Tongue (tissue), 2 donors: ENCODE measurements around the gene TYSND1. TPM values are rescaled to one million over a fixed set of nuclear protein-coding genes. Genes with fewer than 3 reads are reported as not detected.
"Not testable (repeated sequence)": the region's sequence is repeated elsewhere in the genome, so short reads cannot be mapped to it uniquely, and the experiment has no call there.

ENCODE experiments used
- DNase-seq: peaks from one replicate; pipeline ENCODE4 v3.0.0-alpha.2; 2015
- total RNA-seq: library from RNA; depleted of rRNA; stranded (reverse); fragments of >200 nt; gene quantifications from one replicate; pipeline ENCODE4 v1.2.3, GENCODE V29; 2014

The TYSND1 gene
- total RNA-seq, 1 donor from 2014 or later: 14.0 TPM

DNA sequence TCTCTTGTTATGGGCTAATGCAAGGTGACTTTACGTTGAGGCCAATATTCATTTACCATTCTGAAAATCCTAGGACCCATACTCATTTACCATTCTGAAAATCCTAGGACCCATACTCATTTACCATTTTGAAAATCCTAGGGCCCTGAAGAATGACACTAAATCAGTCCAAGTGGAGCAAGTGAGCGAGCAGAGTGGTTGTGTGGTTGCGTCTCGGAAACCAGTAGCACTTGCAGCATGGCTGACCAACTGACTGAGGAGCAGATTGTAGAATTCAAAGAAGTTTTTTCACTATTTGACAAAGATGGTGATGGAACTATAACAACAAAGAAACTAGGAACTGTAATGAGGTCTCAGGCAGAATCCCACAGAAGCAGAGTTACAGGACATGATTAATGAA, 16.9 kb upstream of the TYSND1 start:
- DNase-seq: no peak

GRCh38 chr10:70162892-70163201, 16.3 kb upstream of the TYSND1 start:
- DNase-seq: no peak

- DNase-seq: no peak
Measured at GRCh38 chr10:70162151-70162891, 15.8 kb upstream of the TYSND1 start.

DNA sequence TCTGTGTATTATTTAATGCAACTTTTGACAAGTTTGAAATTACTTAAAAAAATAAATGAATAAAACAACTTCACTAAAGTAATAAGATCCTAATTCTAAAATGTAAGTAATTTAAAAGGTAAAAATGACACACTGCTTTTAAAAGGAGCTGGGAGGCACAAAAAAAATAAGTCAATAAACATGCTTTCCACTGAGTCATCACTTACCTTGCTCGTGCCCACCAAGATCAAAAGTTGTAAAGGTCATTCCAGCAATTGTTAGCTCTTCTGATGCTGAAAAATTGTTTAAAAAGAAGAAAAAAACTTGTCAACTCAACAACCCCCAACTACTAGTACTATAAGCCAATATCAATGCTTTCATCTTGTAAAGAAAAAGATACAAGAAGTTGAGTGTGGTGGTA, 14.3 kb upstream of the TYSND1 start:
- DNase-seq: no peak

DNA sequence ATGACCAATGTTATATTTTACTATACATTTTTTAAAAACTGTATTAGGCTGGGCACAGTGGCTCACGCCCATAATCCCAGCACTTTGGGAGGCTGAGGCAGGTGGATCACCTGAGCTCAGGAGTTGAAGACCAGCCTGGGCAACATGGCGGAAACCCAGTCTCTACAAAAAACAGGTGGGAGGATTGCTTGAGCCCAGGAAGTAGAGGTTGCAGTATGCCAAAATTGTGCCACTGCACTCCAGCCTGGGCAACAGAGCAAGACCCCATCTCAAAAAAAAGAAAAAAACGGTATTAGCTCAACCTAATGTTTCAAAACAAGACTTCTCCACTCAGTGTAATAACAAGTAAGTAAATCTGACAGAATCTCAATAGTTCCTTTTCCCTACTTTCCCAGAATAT, 12.9 kb upstream of the TYSND1 start:
- not testable (repeated sequence) for DNase-seq

DNA sequence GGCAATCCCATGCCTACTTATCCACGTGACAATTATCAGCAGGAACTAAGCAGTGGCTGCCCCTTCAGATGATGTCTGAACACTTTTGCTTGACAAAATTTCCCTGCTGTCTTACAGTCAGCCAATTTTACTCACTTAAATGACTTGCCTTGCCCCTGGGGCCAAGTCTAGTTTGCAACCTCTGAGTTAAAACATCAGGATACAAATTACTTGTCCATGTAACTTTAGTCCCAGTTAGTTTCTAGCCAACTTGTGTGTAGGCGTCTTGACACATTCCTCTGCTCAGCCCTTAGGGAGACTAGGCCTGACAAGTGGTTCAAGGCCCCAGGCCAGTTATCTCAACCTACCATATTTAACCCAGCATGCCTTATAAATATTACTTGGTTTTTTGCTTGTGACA, 11.6 kb upstream of the TYSND1 start:
- no peak for DNase-seq

- DNase-seq: no peak
Measured at GRCh38 chr10:70155255-70155838, 8.8 kb upstream of the TYSND1 start.

GRCh38 chr10:70148516-70148915, 2.0 kb upstream of the TYSND1 start:
- no peak for DNase-seq

DNA sequence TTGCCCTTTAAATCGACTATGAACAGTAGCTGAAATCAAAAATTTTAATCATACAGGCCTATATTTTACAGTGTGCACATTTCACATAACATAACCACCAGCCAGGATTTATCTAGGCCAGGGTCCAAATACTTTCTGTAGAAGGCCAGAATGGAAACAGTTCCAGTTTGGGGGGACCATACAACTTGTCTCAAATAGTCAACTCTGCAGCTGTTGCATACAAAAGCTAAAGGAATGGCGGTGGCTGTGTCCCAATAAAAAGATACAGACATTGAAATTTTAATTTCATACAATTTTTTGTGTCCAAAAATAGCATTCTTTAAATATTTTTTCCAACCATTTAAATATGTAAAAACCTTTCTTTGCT, 742 bp upstream of the TYSND1 start:
- DNase-seq: peak; percentile 81

DNA sequence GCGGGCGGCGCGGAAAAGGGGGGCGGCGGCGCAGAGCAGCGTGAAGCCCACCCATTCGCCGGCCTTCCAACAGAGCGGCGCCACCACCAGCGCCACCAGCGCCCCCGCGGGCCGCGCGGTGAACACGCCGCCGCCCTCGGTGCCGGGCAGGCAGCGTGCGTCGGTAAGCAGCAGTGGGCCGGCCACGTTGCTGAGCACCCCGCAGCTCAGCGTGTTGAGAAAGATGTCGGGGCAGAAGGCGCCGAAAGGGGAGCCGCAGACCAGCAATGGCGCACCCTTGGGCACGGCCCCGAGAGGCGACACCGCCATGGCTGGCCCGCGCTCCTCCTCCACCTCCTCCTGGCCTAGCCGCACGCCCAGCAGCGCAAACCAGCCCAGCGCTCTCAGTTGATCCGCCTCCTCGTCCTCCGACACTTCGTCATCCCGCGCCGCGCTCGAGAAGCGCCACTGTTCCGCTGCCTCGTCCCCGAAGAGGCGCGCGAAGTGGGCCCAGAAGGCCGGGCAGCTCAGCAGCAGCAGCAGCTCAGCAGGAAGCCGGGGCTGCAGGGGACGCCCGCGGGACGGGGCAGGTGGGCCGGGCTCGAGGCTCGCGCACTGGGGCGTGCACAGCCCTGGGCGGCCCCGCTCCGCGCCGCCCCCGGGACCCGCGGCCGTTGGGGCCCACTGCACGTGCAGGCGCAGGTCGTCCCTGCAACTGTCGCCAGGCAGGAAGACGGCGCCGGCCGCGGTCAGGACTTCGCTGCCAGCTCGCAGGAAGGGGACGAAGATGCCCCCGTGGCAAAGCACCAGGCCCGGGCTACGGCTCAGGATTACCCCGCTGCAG, 623 bp downstream of the TYSND1 start:
- peak; percentile 75 for DNase-seq

DNA sequence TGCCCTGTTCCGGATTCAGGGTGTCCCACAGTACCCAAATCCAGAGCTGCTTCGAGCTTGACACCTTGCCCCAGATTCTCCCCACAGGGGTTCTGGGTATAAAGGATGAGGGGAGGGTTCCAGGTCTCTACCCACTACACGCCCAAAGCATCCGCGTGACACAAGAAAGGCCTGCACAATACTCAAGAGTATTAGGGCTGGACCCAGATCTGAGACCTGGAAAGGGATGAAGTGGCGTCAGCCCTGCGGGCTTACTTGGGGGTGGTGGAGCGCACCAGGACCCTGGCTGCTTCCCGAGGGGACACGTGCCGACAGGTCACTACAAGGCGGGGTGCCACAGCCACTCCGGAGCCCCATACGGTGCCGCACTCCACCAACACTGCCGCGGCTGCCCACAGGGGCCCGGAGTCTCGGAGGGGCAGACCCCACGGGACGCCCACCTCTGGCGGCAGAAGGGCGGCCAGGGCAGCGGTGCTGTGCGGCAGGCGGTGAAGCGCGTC, 1.3 kb downstream of the TYSND1 start:
- peak; percentile 12 for DNase-seq

GRCh38 chr10:70144372-70145110, 2.0 kb downstream of the TYSND1 start:
- no peak for DNase-seq

GRCh38 chr10:70142555-70142954, 3.9 kb downstream of the TYSND1 start:
- DNase-seq: no peak

- DNase-seq: no peak
Measured at GRCh38 chr10:70140297-70140696, 6.2 kb downstream of the TYSND1 start.

DNA sequence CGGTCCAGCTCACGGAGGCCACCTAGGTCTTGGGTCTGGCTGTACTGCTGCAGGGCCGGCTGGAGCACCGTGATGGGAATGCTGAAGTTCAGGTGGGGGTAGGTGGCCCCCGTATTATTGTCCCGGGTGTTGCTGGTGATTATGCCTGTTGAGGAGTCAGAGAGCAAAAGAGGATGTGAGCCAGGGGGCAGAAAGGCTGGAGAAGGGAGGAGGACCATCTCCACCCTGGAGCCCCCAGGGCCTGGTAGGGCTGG, 6.6 kb downstream of the TYSND1 start:
- no peak for DNase-seq

- no peak for DNase-seq
Measured at GRCh38 chr10:70139151-70139996, 7.1 kb downstream of the TYSND1 start.

DNA sequence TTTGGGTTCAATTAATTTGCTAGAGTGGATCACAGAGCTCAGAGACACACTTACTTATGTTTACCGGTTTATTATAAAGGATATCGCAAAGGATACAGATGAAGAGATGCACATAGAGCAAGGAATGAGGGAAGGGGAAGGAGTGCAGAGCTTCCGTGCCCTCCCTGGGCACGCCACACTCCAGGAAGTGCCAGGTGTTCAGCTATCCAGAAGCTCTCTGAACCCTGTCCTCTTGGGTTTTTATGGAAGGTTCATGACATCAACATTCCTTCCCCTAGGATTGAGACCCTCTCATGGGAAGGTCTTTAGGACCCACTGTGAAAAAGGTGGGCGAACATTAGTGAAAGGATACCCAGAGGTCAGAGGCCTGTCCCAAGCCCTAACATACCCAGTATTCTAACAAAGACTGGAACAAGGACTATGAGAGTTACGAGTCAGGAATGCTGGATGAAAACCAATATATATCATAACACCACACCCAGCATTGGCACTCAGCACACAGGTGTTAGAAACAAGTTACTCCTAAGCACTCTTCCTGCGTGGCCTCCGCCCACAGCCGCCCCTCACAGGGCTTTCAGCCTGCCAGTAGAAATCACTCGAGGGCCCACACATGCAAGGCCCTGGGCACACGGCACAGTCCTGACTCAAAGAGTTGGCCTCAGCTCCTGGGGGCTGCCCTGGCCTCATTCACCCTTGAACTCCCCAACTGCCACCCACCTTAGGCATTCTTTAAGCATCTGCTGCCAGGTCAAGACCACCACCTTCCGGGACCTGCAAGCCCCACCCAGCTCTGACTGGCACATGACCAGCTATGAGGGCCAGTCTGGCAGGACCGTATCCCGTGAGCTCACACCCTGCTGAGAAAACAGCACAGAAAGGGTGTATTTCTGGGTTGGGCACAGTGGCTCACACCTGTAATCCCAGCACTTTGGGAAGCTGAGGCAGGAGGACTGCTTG, 8.3 kb downstream of the TYSND1 start:
- no peak for DNase-seq

- DNase-seq: no peak
Measured at GRCh38 chr10:70137135-70137534, 9.4 kb downstream of the TYSND1 start.

GRCh38 chr10:70135684-70136083, 10.8 kb downstream of the TYSND1 start:
- DNase-seq: peak; percentile 25

GRCh38 chr10:70135046-70135445, 11.5 kb downstream of the TYSND1 start:
- DNase-seq: no peak
